ENCODE measurements around the gene SMOC2.

Gene SMOC2

DNA sequence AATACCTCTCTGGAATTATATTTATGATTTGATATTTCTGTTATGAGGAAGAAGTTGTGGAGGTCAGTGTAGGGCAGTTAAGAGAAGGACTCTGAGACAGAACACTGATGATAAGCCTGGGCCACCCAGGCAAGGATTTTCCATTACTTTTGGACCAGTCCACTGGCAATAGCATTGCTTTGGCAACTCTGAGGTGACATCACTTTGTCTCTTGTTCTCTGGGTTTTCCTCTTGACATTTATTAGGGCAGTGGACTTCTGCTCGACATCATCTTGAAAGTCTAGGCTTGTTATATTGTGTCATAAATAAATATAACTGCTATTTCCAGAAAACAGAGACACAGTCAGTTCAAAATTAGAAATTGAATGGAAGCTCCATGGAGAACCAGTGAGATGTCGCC lies 268.0 kb downstream of the SMOC2 start:
- H3K36me3 ChIP-seq (replicated peaks; ENCODE audit: low read depth, low read length), result no peaks in the 10 kb centered on the region
- no peaks in the 10 kb centered on the region for H3K9me3 ChIP-seq (ENCODE audit: insufficient read depth, low read length)
- no peak overlapping the region for H3K4me3 ChIP-seq (ENCODE audit: low read length)
- no peaks in the 10 kb centered on the region for H4K20me1 ChIP-seq (ENCODE audit: insufficient read depth, low read length)
- H3K79me2 ChIP-seq (ENCODE audit: low read length), result no peaks in the 10 kb centered on the region
- H3K4me1 ChIP-seq (ENCODE audit: low read length), result no peaks in the 10 kb centered on the region
- no peaks in the 10 kb centered on the region for H3K27me3 ChIP-seq (ENCODE audit: low read depth, low read length)
- H3K4me2 ChIP-seq (ENCODE audit: low read length), result no peak overlapping the region
- TF ChIP-seq CTCF (IDR thresholded peaks at IDR 0.05; ENCODE audit: low read depth, low read length), result no peak
- TF ChIP-seq EZH2phosphoT487 (IDR thresholded peaks at IDR 0.05; ENCODE audit: low read depth), result no peak
- H3K9ac ChIP-seq (ENCODE audit: low read length), result no peak overlapping the region
- H2AFZ ChIP-seq (ENCODE audit: low read depth, low read length), result no peak overlapping the region
- H3K27ac ChIP-seq (ENCODE audit: low read length), result no peak overlapping the region

GRCh38 chr6:168709390-168709789 lies 268.4 kb downstream of the SMOC2 start:
- no peak for TF ChIP-seq CTCF (IDR thresholded peaks at IDR 0.05; ENCODE audit: low read depth, low read length)
- TF ChIP-seq EZH2phosphoT487 (IDR thresholded peaks at IDR 0.05; ENCODE audit: low read depth), result no peak
- Histone ChIP-seq H3K27me3 (ENCODE audit: low read depth, low read length) (no peaks in the 10 kb centered on the region), H3K9ac (ENCODE audit: low read length) (no peak overlapping the region), H2AFZ (ENCODE audit: low read depth, low read length) (no peak overlapping the region), H3K4me3 (ENCODE audit: low read length) (no peak overlapping the region), H4K20me1 (ENCODE audit: insufficient read depth, low read length) (no peaks in the 10 kb centered on the region), H3K36me3 (replicated peaks; ENCODE audit: low read depth, low read length) (no peaks in the 10 kb centered on the region), H3K4me2 (ENCODE audit: low read length) (no peak overlapping the region), H3K9me3 (ENCODE audit: insufficient read depth, low read length) (no peaks in the 10 kb centered on the region), H3K27ac (ENCODE audit: low read length) (no peak overlapping the region), H3K4me1 (ENCODE audit: low read length) (no peaks in the 10 kb centered on the region), H3K79me2 (ENCODE audit: low read length) (no peaks in the 10 kb centered on the region)

DNA sequence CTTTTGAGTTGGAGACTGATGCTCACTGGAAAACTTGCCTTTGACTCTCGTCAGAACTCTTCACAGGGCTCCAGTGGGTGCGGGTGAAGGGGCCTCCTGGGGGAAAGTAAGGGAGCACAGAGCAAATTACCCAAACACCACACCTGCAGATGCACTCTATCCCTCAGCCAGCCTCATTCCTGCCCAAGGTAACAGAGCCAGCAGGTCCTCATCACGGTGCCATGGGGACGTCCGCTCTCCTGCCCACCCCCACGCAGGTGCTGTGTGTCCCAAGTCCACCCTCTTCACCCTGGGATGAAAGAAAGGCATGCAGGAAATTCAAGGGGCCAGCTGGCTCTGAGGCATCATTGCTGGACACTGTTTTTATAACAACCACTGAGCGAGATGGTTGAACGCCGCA lies 269.0 kb downstream of the SMOC2 start:
- no peaks in the 10 kb centered on the region for H3K4me1 ChIP-seq (ENCODE audit: low read length)
- no peak overlapping the region for H3K27ac ChIP-seq (ENCODE audit: low read length)
- H3K27me3 ChIP-seq (ENCODE audit: low read depth, low read length), result no peaks in the 10 kb centered on the region
- H3K79me2 ChIP-seq (ENCODE audit: low read length), result no peaks in the 10 kb centered on the region
- H3K9ac ChIP-seq (ENCODE audit: low read length), result no peak overlapping the region
- no peaks in the 10 kb centered on the region for H4K20me1 ChIP-seq (ENCODE audit: insufficient read depth, low read length)
- no peak overlapping the region for H2AFZ ChIP-seq (ENCODE audit: low read depth, low read length)
- no peak for TF ChIP-seq CTCF (IDR thresholded peaks at IDR 0.05; ENCODE audit: low read depth, low read length)
- no peak for TF ChIP-seq EZH2phosphoT487 (IDR thresholded peaks at IDR 0.05; ENCODE audit: low read depth)
- no peaks in the 10 kb centered on the region for H3K36me3 ChIP-seq (replicated peaks; ENCODE audit: low read depth, low read length)
- H3K4me2 ChIP-seq (ENCODE audit: low read length), result no peak overlapping the region
- H3K9me3 ChIP-seq (ENCODE audit: insufficient read depth, low read length), result no peaks in the 10 kb centered on the region
- H3K4me3 ChIP-seq (ENCODE audit: low read length), result no peak overlapping the region

DNA sequence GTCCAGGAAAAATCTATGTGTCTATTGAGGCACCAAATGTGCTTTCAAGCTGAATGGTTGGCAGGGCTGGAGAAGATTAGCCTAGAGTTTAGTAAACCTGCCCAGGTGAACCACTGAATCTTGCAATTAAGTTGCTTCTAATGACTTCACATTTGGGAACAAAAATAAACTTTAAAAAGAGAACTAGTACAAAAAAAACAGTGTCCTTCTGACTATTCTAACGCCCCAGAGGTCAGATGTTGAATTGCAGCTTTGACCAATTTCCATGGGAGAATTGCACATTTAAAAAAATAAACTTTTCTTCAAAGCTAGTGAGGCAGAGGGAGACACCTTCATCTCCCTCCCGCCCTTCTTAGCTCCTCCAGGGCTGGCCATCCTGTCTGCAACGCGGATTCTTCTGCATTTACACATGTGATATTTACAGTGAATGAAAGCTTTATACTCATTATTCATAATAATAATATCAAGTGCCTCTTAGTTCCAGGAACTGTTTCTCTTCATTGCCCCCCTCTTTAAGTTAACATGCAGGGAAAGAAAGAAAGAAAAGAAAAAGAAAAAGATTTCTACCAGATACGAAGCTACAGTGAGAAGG lies 270.2 kb downstream of the SMOC2 start:
- no peak overlapping the region for H2AFZ ChIP-seq (ENCODE audit: low read depth, low read length)
- no peak overlapping the region for H3K9ac ChIP-seq (ENCODE audit: low read length)
- no peaks in the 10 kb centered on the region for H3K4me1 ChIP-seq (ENCODE audit: low read length)
- no peaks in the 10 kb centered on the region for H3K79me2 ChIP-seq (ENCODE audit: low read length)
- H3K9me3 ChIP-seq (ENCODE audit: insufficient read depth, low read length), result no peaks in the 10 kb centered on the region
- no peaks in the 10 kb centered on the region for H3K27me3 ChIP-seq (ENCODE audit: low read depth, low read length)
- H3K4me3 ChIP-seq (ENCODE audit: low read length), result no peak overlapping the region
- H4K20me1 ChIP-seq (ENCODE audit: insufficient read depth, low read length), result no peaks in the 10 kb centered on the region
- no peaks in the 10 kb centered on the region for H3K36me3 ChIP-seq (replicated peaks; ENCODE audit: low read depth, low read length)
- TF ChIP-seq EZH2phosphoT487 (IDR thresholded peaks at IDR 0.05; ENCODE audit: low read depth) (no peak), CTCF (IDR thresholded peaks at IDR 0.05; ENCODE audit: low read depth, low read length) (no peak; the same call in 1 of the 2 replicates)
- no peak overlapping the region for H3K27ac ChIP-seq (ENCODE audit: low read length)
- no peak overlapping the region for H3K4me2 ChIP-seq (ENCODE audit: low read length)

All from OCI-LY3 (cell line).